ENCODE data around the gene EFHB. TPM values are rescaled to one million over a fixed set of nuclear protein-coding genes. Genes with fewer than 3 reads are reported as not detected.

EFHB gene
- polyA plus RNA-seq (2012; ENCODE audit: insufficient read depth, insufficient read length, low read depth): not detected

DNA sequence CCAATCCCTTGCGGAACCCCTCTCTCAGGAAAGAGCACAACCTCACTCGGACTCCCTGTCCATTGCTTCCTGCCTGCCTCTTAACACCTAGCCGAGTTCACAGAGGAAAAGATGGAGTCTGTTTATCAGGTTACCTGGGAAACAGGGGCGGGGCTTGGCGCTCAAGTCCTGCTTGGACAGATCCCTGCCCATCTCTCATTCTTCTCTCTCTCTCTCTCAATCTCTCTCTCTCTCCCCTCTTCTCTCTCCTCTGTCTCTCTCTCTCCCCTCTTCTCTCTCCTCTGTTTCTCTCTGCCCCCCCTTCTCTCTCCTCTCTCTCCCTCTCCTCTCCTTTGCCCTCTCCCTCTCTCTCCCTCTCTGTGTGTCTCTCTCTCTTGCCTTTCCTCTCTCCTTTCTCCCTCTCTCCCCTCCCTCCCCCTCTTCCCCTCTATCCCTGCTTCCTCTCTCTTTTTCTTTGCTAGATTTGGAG, at the start of gene EFHB:
TSS of gene EFHB (minus strand) at position 120 of the 469 bp plus-strand sequence. CDS start 199 bp downstream, outside the sequence.
- Histone ChIP-seq H3K9me3 (no peaks in the 10 kb centered on the region), H3K4me1 (no peaks in the 10 kb centered on the region), H3K4me3 (ENCODE audit: low read depth, low read length) (peak within 1 kb of the TSS; percentile 31; the same call in 1 of the 2 replicates), H3K27me3 (no peaks in the 10 kb centered on the region), H3K36me3 (no peaks in the 10 kb centered on the region)
- no peak for TF ChIP-seq CTCF (IDR thresholded peaks at IDR 0.05; ENCODE audit: low read depth, low read length)
- DNase-seq: peak; percentile 66

DNA sequence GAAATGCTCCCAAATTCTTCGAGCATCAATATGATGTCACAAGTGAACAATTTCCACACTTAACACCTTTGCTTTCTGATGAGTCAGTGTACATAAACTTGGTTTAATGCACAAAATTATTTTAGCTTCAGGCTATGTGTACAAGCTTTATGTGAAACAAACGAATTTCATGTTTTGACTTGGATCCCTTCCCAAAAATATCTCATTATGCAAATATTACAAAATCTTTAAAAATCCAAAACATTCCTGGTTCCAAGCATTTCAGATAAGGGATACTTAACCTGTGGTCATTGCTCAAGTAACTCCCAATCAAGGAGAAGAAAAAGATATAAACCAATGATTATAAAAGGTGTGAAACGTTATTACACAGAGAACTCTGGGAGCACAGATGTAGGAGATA, 38.0 kb upstream of the EFHB start:
- no peak overlapping the region for H3K4me3 ChIP-seq (ENCODE audit: low read depth, low read length)
- no peak for TF ChIP-seq CTCF (IDR thresholded peaks at IDR 0.05; ENCODE audit: low read depth, low read length)
- H3K36me3 ChIP-seq: no peaks in the 10 kb centered on the region
- H3K27me3 ChIP-seq: no peaks in the 10 kb centered on the region
- H3K9me3 ChIP-seq: no peaks in the 10 kb centered on the region
- DNase-seq: no peak
- H3K4me1 ChIP-seq: no peaks in the 10 kb centered on the region

DNA sequence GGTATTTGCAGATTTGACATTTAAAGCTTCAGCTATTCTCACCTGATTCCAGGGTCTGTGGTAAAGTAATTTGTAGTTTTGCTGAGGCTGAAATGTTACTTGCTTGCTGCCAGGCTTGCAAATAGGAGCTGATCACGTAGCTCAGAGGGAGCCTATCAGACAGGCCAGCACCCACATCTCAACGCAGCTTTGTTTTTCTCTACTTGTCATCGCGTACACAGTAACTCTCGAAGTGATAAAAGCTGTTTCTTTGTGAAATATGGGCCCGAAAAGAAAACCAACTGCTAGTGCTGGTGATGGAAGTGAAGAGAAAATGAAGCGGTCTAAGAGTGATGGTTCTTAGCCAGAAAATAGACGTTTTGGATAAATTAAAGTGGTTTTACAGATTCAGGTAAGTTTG, 36.3 kb upstream of the EFHB start:
- Histone ChIP-seq H3K4me3 (ENCODE audit: low read depth, low read length) (no peak overlapping the region), H3K27me3 (no peaks in the 10 kb centered on the region), H3K4me1 (no peaks in the 10 kb centered on the region), H3K36me3 (no peaks in the 10 kb centered on the region), H3K9me3 (no peaks in the 10 kb centered on the region)
- no peak for DNase-seq
- no peak for TF ChIP-seq CTCF (IDR thresholded peaks at IDR 0.05; ENCODE audit: low read depth, low read length)

DNA sequence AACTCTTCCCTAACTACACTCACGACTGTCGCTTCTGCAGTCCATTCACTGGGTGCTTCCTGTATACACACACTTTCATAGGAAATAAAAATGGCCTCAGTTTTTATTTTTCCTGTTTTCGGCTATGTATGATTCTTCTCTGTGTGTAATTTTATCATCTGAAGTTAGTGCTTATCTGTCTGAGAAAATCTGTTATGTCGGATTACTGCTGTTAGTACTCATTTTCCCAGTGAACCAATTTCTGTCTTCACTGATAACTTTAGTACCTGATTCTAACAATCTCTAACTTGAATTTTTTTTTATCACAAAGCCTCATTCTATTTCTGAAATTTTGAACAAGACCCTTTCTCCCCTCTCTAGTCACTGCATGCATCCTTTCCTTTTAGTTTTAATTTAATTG, 33.8 kb upstream of the EFHB start:
- H3K27me3 ChIP-seq: no peaks in the 10 kb centered on the region
- no peaks in the 10 kb centered on the region for H3K9me3 ChIP-seq
- H3K4me1 ChIP-seq: no peaks in the 10 kb centered on the region
- DNase-seq: no peak
- H3K36me3 ChIP-seq: no peaks in the 10 kb centered on the region
- TF ChIP-seq CTCF (IDR thresholded peaks at IDR 0.05; ENCODE audit: low read depth, low read length): no peak
- H3K4me3 ChIP-seq (ENCODE audit: low read depth, low read length): no peak overlapping the region

GRCh38 chr3:19967208-19967607, 33.2 kb upstream of the EFHB start:
- Histone ChIP-seq H3K4me3 (ENCODE audit: low read depth, low read length) (no peak overlapping the region), H3K36me3 (no peaks in the 10 kb centered on the region), H3K4me1 (no peaks in the 10 kb centered on the region), H3K9me3 (no peaks in the 10 kb centered on the region), H3K27me3 (no peaks in the 10 kb centered on the region)
- TF ChIP-seq CTCF (IDR thresholded peaks at IDR 0.05; ENCODE audit: low read depth, low read length): no peak
- DNase-seq: no peak

- TF ChIP-seq CTCF (IDR thresholded peaks at IDR 0.05; ENCODE audit: low read depth, low read length): no peak
Measured at GRCh38 chr3:19961960-19962359, 27.9 kb upstream of the EFHB start.

More at GRCh38 chr3:19961960-19962359, 27.9 kb upstream of the EFHB start:
- Histone ChIP-seq H3K27me3 (no peaks in the 10 kb centered on the region), H3K4me1 (no peaks in the 10 kb centered on the region), H3K36me3 (no peaks in the 10 kb centered on the region), H3K9me3 (no peaks in the 10 kb centered on the region), H3K4me3 (ENCODE audit: low read depth, low read length) (no peak overlapping the region)
- no peak for DNase-seq

Measured in BE2C (cell line).